Measurements from ENCODE around the gene WDR88.

Gene WDR88

GRCh38 chr19:33191501-33191900 lies 59.6 kb downstream of the WDR88 start:
- TF ChIP-seq SPI1 (IDR thresholded peaks at IDR 0.05; ENCODE audit: borderline replicate concordance, low read depth) = no peak
- TF ChIP-seq CTCF (IDR thresholded peaks at IDR 0.05; ENCODE audit: insufficient read depth, low read length) = no peak
- Histone ChIP-seq H3K4me3 (replicated peaks; ENCODE audit: insufficient read depth, low read length) (no peak overlapping the region), H3K27ac (replicated peaks) (no peak overlapping the region), H3K27me3 (ENCODE audit: insufficient read depth, poor library complexity, severe bottlenecking) (no peaks in the 10 kb centered on the region)
- no peak for DNase-seq (ENCODE audit: low read depth in 1 of 2, low spot score in 1 of 2)

GRCh38 chr19:33192010-33192409 lies 60.1 kb downstream of the WDR88 start:
- Histone ChIP-seq H3K27me3 (ENCODE audit: insufficient read depth, poor library complexity, severe bottlenecking) (no peaks in the 10 kb centered on the region), H3K4me3 (replicated peaks; ENCODE audit: insufficient read depth, low read length) (no peak overlapping the region), H3K27ac (replicated peaks) (no peak overlapping the region)
- TF ChIP-seq POLR2AphosphoS5 (IDR thresholded peaks at IDR 0.05; ENCODE audit: low read depth) = no peak
- no peak for TF ChIP-seq SPI1 (IDR thresholded peaks at IDR 0.05; ENCODE audit: borderline replicate concordance, low read depth)
- TF ChIP-seq REST (IDR thresholded peaks at IDR 0.05; ENCODE audit: insufficient replicate concordance, low read depth) = no peak
- no peak for TF ChIP-seq CTCF (IDR thresholded peaks at IDR 0.05; ENCODE audit: insufficient read depth, low read length)
- TF ChIP-seq GABPA (IDR thresholded peaks at IDR 0.05; ENCODE audit: low read depth) = no peak
- no peak for DNase-seq (ENCODE audit: low read depth in 1 of 2, low spot score in 1 of 2)

- DNase-seq (ENCODE audit: low read depth in 1 of 2, low spot score in 1 of 2) = no peak
- no peaks in the 10 kb centered on the region for H3K27me3 ChIP-seq (ENCODE audit: insufficient read depth, poor library complexity, severe bottlenecking)
- peak overlapping the region; percentile 43 for H3K27ac ChIP-seq (replicated peaks)
- no peak overlapping the region for H3K4me3 ChIP-seq (replicated peaks; ENCODE audit: insufficient read depth, low read length)
- no peak for TF ChIP-seq REST (IDR thresholded peaks at IDR 0.05; ENCODE audit: insufficient replicate concordance, low read depth)
- TF ChIP-seq POLR2AphosphoS5 (IDR thresholded peaks at IDR 0.05; ENCODE audit: low read depth) = no peak
- TF ChIP-seq SPI1 (IDR thresholded peaks at IDR 0.05; ENCODE audit: borderline replicate concordance, low read depth) = no peak
- no peak for TF ChIP-seq GABPA (IDR thresholded peaks at IDR 0.05; ENCODE audit: low read depth)
- no peak for TF ChIP-seq CTCF (IDR thresholded peaks at IDR 0.05; ENCODE audit: insufficient read depth, low read length)
Observed at GRCh38 chr19:33193269-33193864, 61.5 kb downstream of the WDR88 start.

- H3K27me3 ChIP-seq (ENCODE audit: insufficient read depth, poor library complexity, severe bottlenecking) = no peaks in the 10 kb centered on the region
- no peak for TF ChIP-seq SPI1 (IDR thresholded peaks at IDR 0.05; ENCODE audit: borderline replicate concordance, low read depth)
- no peak for TF ChIP-seq POLR2AphosphoS5 (IDR thresholded peaks at IDR 0.05; ENCODE audit: low read depth)
- TF ChIP-seq CTCF (IDR thresholded peaks at IDR 0.05; ENCODE audit: insufficient read depth, low read length) = no peak
- peak; percentile 53 for TF ChIP-seq REST (IDR thresholded peaks at IDR 0.05; ENCODE audit: insufficient replicate concordance, low read depth)
- peak within 1 kb of the TSS; percentile 98 for H3K27ac ChIP-seq (replicated peaks)
- DNase-seq (ENCODE audit: low read depth in 1 of 2, low spot score in 1 of 2) = peak in 1 of 2 experiments; percentile 48
- H3K4me3 ChIP-seq (replicated peaks; ENCODE audit: insufficient read depth, low read length) = peak within 1 kb of the TSS; percentile 78
Observed at GRCh38 chr19:33193865-33194362, 62.0 kb downstream of the WDR88 start, which contains the start of gene LRP3. Gene LRP3 (plus strand): TSS chr19:33194330. CDS start chr19:33194786, 456 bp downstream.
